Stimulated activated CD4-positive, alpha-beta T cell treated with anti-CD3 and anti-CD28 coated beads, TNF-alpha, amount 100 ng/mL, for 24 hours (primary cell): ENCODE results near the gene MEGF6.

Experiments
- DNase-seq, 3 experiments: peaks; one replicate each; pipeline ENCODE4 v3.0.0-alpha.2; 2020; ENCODE audit warnings: low read depth in 3 of 3

The MEGF6 gene

DNA sequence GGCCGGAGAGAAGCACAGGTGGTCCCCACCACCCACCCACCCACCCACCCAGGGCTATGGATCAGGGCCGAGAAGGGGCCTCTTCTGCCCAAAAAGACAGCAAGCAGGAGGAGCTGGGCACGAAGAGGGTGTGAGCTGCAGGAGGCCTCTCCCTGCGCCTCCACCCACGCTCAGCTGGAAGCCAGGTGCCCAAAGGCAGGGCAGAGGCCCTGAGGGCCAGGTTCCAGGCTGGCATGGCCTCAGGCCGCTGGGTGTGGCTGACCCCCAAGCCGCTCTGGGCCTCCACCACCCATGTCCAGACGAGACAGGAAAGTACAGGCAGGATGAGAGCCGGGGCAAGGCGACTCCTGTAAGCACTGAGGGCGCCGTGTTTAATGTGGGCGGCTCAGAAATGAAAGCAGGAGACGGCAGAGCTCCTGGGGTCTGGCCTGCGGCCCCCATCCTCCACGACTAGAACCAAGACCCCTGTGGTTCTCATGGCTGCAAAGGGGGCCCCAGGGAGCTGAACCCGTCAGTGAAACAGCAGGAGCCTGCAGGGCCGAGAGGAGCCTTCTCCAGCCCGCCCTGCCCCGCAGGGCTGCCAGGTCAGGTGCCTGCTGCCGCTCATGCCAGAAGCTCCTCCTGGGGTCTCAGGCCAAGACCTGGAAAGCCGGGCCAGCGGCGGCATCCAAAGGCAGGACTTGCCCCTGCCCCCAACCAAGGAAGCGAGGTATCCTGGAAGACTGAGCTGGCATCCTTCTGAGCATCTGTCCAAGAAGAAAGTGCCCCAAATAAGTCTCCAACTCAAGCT lies 56.0 kb downstream of the MEGF6 start:
- DNase-seq, result no peak

GRCh38 chr1:3553940-3554223 lies 57.4 kb downstream of the MEGF6 start:
- DNase-seq, result no peak

GRCh38 chr1:3553166-3553939 lies 58.0 kb downstream of the MEGF6 start:
- DNase-seq, result no peak

DNA sequence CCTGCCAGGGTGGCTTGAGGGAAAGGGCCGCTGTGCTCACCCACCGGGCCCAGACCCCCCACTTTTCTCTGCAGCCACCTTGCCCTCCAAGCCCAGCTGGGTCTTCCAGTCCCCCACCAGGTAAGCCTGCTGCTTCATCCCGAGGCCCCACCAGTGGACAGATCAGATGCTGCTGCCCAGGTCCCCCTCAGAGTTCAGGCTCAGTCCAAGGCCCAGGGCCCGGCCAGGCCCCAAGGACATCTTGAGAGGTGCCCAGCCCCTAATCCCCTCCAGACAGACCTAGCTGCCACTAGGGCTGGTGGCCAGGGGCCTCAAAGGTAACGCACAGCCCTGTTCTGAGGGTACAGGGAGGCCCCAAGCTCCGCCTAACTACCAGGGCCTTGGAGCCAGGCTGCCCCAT lies 58.6 kb downstream of the MEGF6 start:
- DNase-seq, result no peak

GRCh38 chr1:3552176-3552575 lies 59.1 kb downstream of the MEGF6 start:
- DNase-seq, result no peak

- DNase-seq, result no peak
These were observed 59.6 kb downstream of the MEGF6 start for GRCh38 chr1:3551711-3552110.

- DNase-seq, result no peak
These were observed 60.0 kb downstream of the MEGF6 start for GRCh38 chr1:3551290-3551678.

GRCh38 chr1:3550511-3551289 lies 60.6 kb downstream of the MEGF6 start:
- no peak for DNase-seq

- no peak for DNase-seq
These were observed 62.4 kb downstream of the MEGF6 start for GRCh38 chr1:3548895-3549294.

DNA sequence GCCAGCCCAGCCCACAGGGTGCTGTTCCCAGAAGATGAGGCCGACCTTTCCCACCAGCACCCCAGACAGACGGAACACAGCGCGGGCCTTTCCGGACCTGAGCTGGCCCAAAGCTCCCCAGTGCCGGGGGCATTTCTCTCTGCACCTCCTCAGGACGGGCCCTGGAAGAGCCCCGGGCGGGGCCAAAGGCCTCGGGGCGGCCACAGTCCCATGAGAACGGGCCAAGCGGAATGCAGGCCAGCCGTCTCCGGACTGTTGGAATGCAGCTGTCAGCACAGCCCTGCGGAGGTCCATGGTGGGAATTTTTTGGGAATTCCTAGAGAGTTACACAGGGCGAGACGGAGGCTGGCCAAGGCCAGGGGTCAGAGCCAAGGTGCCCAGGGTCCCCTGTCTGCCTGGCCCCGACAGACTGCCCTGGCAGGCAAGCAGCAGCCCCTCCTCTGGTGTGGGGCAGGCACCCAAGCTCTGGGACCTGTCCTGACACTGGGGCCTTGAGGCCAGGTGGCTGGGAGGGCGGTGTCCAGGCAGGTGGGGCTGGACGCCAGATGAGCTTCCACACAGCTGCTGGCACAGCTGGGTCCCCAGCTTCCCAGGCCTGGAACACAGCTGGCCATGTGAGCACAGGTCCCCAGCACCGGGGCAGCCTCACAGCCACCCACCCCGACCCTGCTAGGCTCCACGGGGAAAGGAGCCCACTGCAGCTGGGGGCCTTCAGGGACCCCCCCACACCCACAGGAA lies 63.0 kb downstream of the MEGF6 start:
- no peak for DNase-seq

DNA sequence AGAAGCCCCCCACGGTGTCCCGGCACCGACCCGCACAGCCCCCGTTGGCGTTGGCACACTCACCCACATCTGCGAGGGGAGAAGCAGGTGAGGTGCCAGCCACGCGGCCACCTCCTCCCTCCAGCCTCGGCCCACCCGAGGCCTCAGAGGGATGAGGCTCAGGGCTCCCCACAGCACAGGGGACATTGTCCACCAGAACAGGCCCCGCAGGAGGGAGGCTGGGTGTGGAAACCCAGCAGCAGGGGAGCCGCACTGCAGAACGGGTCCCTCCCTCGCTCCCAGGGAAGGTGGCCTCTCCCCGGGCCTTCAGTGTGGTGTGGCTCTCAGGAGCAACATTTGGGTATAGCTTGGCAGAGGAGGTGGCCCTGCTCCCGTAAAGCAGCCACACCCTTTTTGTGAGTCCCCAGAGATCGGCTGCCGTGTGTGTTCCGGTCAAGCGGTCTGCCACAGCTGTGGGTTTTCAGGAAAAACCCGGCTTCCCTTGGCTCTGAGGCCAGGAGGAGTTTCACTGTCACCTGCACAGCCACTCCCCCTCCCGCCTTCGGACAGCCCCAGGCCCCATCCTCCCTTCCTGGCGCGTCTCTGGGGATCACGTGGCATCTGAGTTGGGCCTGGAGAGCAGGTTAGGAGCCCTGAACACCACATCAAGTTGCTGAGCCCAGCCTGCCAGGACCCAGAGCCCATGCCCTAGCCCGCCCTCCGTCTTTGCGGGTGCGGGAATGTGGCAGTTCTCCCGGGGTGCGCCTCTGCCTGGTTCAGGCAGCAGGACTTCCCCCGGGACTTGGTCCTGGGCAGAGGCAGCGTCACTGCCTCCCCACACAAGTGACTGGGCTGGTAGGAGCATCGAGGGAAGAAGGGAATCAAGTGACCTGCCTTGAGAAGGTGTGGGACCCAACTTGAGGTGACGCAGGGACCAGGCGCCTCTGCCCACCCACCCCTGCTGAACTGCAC lies 64.0 kb downstream of the MEGF6 start:
- DNase-seq, result no peak

DNA sequence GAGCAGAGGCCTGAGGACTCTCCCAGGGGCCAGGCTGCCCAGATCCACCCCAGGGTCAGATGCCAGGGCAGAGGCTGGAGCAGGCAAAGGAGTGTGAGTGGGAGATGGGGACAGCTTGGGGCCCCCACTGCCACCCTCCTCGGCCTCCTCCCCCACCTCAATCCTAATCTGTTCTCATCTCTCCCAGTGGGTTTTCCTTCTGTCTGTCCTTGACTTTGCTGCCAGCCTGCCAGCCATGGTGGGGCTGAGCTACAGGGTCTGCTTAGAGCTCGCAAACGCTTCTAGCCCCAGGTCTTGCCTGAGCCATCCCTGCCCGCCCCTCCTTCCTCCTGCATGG lies 65.3 kb downstream of the MEGF6 start:
- DNase-seq, result no peak

DNA sequence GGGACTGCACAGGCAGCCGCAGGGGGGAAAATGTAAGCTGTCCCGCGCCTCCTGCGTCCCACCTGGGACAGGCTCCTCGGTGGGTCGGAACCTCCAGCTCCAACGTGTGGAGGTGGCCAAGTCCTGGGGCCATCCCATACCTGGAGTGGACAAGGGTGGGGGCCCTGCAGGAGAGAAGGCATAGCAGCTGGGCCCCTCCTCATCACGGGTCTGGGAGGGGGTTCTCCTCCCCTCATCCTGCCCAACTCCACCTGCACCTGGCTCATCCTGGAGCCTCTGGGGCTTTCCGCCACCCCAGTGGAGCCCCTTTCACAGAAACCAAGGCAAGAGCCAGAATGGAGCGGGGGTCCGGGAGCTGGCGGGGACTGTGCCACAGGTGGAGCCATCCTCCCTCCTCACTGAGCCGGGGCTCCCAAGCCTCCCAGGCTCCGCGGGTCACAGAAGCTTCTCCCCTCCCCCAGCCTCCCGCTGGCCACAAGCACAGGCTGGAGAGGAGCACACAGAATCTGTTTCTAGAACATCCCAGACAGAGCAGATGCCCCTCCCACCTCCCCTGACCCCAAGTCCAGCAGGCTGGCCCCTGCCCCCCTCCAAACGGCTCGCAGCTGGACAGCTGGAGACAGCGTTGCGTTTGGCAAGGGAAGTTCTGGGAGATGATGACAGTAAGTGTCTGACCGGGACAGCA lies 65.8 kb downstream of the MEGF6 start:
- DNase-seq, result no peak

- no peak for DNase-seq
These were observed 67.0 kb downstream of the MEGF6 start for GRCh38 chr1:3544040-3544977.

DNA sequence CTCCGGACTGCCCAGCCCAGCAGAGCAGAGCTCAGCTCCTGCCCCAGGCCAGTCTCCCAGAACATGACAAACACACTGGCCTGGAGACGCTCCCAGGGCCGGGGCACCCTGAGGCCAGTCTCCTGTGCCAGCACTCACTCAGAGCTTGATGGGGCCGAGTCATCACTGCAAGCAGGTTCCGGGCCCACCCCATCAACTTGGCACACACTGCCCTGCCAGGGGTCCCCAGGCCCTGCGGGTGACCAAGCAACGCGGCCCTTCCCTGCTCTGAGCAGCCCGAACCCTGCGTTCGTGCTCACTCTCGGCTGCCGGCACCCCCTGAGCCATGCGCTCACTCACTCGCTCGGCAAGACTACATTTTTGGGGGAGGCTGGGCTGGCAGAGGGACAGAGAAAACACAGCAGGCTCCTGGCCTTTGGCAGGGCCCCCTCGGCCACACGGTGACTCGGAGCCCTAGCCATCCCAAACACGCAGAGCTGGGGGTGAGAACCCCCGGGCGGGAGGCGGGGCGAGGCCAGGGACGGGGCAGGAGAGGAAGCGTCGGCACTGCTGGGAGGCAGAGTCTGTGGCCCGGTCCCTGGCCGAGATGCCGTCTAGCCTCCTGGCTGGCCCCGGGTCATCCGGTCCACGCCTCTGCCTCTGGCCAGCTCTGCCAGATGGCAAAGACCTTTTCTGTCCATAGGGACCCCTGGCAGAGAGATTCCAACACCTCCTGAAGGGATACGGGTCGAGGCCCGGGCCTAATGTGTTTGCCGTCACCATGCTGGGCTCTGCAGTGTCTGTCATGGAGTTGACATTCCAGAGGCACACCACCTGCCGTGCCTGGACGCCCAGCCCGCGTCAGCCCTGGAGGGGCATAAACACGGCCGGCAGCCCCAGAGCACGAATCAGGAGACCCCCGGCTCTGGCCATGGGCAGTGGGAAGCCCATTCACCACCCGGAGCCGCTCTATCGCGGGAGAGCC lies 68.0 kb downstream of the MEGF6 start:
- no peak for DNase-seq

GRCh38 chr1:3542676-3543075 lies 68.6 kb downstream of the MEGF6 start:
- DNase-seq, result no peak

- no peak for DNase-seq
These were observed 69.4 kb downstream of the MEGF6 start for GRCh38 chr1:3541936-3542335.

DNA sequence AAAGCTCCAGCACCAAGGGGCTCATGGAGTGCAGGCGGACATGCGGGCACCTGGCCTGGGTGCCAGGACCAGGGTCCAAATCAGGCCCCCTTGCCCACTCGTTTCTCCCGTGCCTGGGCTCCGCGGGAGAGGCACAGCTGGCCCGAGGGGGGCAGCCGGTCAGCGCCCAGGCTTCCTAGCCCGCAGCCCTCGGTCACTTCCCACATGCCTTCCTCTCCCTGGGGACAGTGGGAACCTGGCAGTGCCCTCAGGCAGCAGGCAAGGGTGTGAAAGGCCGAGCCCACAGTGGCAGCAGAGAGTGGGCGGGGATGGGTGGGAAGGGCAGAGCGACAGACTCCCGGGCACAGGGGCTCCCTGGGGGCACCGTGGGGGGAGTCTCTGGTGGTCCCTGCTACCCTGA lies 69.8 kb downstream of the MEGF6 start:
- DNase-seq, result no peak
